HG03520 (cell line): Measurements from ENCODE around the gene C16orf86.
"Not testable (repeated sequence)": the region's sequence is repeated elsewhere in the genome, so short reads cannot be mapped to it uniquely, and the experiment has no call there.

Experiments
- ATAC-seq: cut with Tn5 transposase; IDR thresholded peaks from one replicate; pipeline ENCODE4 v1.9.1; 2021; ENCODE audit warnings: mild to moderate bottlenecking, moderate library complexity; ENCODE audit not compliant: unreplicated experiment

The C16orf86 gene

DNA sequence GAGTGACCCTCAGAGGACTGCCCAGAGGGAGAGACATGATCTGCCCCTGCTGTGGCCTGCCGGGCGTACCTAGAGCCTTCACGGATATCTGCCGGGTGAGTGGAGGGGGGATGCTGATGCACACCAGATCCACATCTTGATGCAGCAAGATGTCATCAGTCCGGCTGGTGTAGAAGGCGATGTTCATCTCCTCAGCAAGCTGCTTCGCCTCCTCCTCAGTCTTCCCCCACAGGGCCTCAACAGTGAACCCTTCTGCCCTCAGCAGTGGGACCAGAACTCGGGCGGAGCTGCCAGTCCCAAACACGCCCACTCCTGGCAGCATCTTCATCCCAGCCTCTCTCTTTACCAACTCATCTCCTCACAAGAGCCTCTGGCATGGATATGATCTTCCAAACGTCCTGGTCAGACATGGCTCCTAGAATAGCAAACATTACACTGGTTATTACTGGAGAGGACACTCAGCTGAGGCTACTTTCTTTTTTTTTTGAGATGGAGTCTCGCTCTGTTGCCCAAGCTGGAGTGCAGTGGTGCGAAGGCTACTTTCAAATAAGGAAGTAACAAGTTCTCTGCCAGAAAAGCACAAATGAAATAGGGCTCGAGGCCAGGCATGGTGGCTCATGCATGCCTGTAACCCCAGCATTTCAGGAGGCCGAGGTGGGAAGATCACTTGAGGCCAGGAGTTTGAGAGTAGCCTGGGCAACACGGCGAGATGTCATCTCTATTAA lies 18.9 kb downstream of the C16orf86 start:
- no peak for ATAC-seq

- ATAC-seq, result not testable (repeated sequence)
These were observed 27.1 kb downstream of the C16orf86 start for GRCh38 chr16:67693517-67694285.

DNA sequence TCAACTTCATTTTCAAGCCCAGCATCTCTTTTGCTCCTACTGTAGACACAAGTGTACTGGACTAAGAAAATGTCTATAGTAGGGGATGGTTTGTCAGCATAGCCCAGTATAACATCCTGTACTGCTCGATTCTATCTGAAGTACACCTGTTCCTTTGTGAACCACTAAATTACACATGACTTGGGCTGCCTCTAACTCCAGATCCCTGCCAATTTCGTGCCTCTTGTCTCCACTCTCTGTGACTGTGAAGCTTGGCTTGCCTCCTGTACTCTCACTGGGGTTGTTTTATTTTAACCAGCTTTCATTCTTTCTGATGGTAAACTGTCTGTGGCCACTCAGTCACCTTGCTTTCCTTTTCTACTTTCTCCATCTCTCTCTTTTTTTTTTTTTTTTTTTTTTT lies 28.0 kb downstream of the C16orf86 start:
- ATAC-seq, result no peak

- ATAC-seq, result no peak
These were observed 31.0 kb downstream of the C16orf86 start for GRCh38 chr16:67697422-67698185.

DNA sequence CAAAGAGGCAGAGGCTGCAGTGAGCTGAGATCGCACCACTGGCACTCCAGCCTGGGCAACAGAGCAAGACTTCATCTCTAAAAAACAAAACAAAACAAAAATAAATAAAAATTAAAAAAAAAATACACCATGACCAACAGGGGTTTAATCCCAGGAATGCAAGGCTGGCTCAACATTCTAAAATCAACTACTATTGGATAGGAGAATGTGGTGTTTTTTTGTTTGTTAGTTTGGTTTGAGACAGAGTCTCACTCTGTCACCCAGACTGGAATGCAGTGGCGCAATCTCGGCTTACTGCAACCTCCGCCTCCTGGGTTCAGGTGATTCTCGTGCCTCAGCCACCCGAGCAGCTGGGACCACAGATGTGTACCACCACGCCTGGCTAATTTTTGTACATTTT lies 32.7 kb downstream of the C16orf86 start:
- no peak for ATAC-seq

DNA sequence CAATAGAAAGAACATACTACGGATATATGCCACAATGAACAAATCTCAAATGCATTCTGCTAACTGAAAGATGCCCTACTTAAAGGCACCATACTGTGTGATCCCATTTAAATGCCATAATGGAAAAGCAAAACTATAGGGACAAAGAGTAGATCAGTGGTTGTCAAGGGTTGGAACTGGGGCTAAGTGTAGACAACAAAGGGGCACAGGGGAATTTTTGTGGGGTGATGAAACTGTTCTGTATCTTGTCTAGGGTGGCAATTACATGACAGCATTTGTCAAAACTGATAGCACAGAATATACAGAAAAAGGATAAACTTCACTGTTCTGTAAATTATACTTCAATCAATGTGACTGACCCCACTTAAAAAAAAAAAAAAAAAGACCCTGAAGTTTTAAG lies 34.8 kb downstream of the C16orf86 start:
- ATAC-seq, result no peak

DNA sequence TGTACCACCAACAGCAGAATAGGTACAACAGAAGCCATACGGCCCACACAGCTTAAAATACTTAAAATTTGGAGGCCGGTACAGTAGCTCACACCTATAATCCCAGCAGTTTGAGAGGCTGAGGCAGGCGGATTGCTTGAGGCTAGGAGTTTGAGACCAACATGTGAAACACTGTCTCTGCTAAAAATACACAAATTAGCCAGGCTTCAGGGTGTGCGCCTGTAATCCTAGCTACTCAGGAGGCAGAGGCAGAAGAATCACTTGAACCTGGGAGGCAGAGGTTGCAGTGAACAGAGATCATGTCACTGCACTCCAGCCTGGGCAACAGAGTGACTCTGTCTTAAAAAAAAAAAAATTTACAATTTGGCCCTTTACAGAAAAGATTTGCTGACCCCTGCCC lies 35.5 kb downstream of the C16orf86 start:
- no peak for ATAC-seq

DNA sequence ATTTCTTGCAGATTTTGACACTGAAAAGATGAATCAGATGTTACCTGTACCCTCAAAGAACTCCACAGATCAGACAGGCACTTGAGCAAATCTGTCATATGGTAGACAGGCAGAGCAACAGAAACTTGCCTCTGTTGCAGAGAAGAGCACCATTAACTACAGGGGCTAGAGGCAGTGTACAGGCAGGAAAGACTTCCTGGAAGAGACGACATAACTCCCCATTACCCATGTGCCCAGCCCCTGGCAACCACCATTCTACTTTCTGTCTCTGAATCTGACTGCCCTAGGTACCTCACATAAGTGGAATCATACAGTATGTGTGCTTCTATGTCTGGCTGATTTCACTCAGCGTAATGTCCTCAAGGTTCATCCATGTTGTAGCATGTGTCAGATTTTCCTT lies 37.0 kb downstream of the C16orf86 start:
- no peak for ATAC-seq

DNA sequence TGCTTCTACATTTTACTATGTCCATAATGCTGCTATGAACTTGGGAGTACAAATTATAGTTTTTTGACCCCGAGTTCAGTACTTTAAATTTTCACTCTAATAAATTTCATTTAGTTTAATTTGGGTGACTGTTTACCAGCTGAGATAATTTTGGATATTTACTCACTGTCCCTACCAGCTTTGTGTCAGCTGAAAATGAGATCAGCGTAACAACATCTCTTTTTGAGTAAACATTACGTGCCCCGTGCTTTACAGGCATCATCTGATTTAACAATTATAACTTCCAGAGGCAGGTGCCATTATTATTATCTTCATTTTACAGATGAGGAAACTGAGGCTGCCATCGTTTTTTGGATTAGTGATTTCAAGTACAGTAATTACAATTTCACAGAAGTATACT lies 37.5 kb downstream of the C16orf86 start:
- ATAC-seq, result no peak

DNA sequence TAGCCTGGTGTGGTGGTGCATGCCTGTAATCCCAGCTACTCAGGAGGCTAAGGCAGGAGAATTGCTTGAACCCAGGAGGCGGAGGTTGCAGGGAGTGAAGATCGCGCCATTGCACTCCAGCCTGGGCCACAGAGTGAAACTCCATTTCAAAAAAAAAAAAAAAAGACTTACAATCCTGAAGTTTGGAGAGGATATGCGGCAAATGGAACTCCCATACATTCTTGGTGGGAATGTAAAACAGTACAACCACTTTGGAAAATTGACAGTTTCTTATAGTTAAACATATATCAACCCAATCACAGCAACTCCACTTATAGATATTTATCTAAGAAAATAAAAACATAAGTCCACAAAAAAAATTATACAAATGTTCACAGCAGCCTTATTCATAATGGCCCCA lies 40.6 kb downstream of the C16orf86 start:
- ATAC-seq, result no peak

GRCh38 chr16:67707790-67708189 lies 41.2 kb downstream of the C16orf86 start:
- ATAC-seq, result no peak

- no peak for ATAC-seq
These were observed 41.8 kb downstream of the C16orf86 start for GRCh38 chr16:67708368-67708771.

DNA sequence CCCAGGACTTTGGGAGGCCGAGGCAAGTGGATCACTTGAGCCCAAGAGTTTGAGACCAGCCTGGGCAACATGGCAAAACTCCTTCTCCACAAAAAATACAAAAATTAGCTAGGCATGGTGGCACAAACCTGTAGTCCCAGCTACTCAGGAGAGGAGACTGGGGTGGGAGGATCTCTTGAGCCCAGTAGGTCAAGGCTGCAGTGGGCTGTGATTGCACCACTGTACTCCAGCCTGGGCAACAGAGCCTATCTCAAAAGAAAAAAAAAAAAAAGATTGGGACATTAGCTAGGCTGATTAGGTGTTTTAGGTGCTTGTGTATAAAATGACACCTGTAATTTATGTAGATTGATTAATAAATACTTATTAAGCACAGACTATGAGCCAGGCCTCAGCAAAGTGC lies 42.4 kb downstream of the C16orf86 start:
- ATAC-seq, result no peak

- no peak for ATAC-seq
These were observed 44.0 kb downstream of the C16orf86 start for GRCh38 chr16:67710607-67711006.

DNA sequence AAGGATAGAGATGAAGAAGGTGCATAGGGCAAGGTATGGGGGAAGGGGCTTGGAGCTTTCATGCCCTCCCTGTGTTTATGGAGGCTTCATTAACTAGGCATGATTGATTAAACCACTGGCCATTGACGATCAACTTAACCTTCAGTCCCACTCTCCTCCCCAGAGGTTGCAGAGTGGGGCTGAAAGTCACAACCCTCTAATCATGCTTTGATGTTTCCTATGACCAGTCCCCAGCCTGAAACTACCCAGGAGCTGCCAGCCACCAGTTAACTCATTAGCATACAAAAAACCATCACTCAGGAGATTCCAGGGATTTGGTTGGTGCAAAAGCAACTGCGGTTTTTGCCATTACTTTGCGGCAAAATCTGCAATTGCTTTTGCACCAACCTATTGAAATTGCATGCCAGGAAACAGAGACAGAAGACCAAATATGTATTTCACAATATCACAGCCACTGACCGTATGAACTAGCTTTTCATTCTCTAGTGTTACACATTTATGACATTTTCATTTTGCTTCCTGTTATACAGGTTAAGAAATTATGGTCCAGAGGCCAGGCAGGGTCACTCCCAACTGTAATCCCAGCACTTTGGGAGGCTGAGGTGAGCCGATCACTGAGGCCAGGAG lies 47.1 kb downstream of the C16orf86 start:
- no peak for ATAC-seq

DNA sequence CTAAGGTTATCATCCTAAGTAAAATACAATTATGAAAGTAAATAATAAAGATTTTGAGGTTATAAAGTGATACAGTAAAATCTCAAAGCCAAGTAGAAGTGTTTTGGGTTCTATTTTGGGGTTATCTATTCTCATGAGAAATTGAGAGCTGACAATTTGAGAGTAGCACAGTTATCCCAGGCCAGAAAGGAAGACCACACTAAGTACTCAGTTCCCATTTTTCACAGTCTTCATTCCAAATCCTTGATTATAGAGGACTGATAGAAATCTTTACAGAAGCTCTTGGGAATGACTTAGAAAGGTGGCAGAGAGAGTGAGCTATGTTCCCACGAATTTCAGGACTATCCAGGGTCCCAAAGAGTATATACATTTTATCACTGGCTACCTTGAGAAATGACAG lies 47.9 kb downstream of the C16orf86 start:
- ATAC-seq, result no peak

GRCh38 chr16:67716097-67716496 lies 49.5 kb downstream of the C16orf86 start:
- ATAC-seq, result no peak
